Measurements from ENCODE around the gene UBAP2. TPM values are rescaled to one million over a fixed set of nuclear protein-coding genes. Genes with fewer than 3 reads are reported as not detected.

Gene UBAP2
- 10 to 100 TPM; 42.9 to 48.8 TPM for total RNA-seq

DNA sequence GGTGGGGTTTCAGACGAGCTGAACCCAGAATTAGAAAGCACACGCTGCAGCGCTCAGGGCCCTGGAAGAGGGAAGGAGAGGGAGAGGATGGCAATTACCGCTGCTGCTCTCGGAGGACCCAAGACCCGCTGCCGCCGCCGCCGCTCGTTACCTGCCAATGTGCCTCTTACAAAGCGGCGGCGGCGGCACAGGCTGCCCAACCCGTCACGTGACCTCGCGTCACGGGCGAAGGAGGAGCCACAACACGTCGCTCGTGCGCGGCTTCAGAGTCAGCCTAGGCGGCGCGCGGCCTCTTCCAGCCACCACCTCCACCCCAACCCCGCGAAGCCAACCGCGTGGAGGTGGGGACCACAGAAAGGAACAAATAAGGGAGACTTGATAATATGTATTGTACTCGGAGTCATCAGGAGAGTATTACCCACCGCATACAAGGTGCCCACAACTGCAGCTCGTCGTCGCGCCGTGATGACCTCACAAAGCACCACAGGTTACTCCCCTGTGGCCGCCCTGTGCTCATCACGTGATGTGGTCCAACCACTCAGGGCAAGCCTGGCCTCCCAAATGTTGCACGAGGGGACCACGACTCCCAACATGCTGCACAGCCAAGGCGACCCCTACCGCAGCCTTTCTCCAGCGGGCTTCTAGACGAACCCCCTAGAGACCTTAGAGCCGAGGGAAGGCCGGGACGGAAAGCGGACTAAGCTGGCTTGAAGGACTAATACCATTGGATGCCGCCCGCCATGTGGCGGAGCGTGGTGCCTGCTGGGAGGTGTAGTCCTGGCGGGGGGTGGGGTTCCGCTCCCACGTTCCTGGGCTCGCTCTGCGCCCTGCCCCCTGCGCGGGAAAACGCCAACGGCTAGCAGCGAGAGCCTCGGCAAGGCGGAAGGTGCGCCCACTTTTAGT, at the start of gene UBAP2:
Gene UBAP2 (minus strand): TSS at position 161 of the 903 bp plus-strand sequence. CDS start 31,739 bp downstream, outside the sequence.
- DNase-seq, result peak; percentile 98
- H3K27ac Mint-ChIP-seq, result peak within 1 kb of the TSS; percentile 98
- H3K27me3 Mint-ChIP-seq, result no peaks in the 10 kb centered on the region
- POLR2A ChIA-PET, result interaction anchor here (0.8 to 2.0 kb wide), 11 partner anchors 23 to 759 kb away, joined by 3 to 7 read pairs (median 3); partner anchors contain the start of genes NFX1, NOL6 and UBAP1
- H3K9me3 Mint-ChIP-seq, result no peaks in the 10 kb centered on the region
- peaks cover 36% of the 10 kb centered on the region for H3K4me1 Mint-ChIP-seq
- H3K36me3 Mint-ChIP-seq, result peaks cover 2% of the 10 kb centered on the region
- H3K4me3 Mint-ChIP-seq, result peak within 1 kb of the TSS; percentile 90
- peak; percentile 85 for ATAC-seq (ENCODE audit: low read depth)

- POLR2A ChIA-PET, result interaction anchor here (0.5 kb wide), 1 partner anchor 10 kb away, joined by 4 read pairs; no protein-coding TSS in a partner anchor
- no peak overlapping the region for H3K27ac Mint-ChIP-seq
- no peak for DNase-seq
- ATAC-seq (ENCODE audit: low read depth), result no peak
- peaks cover 2% of the 10 kb centered on the region for H3K4me1 Mint-ChIP-seq
- no peak overlapping the region for H3K4me3 Mint-ChIP-seq
- H3K36me3 Mint-ChIP-seq, result peaks cover 7% of the 10 kb centered on the region
- H3K27me3 Mint-ChIP-seq, result no peaks in the 10 kb centered on the region
- no peaks in the 10 kb centered on the region for H3K9me3 Mint-ChIP-seq
Measured at GRCh38 chr9:34098307-34098706, 49.6 kb upstream of the UBAP2 start.

GRCh38 chr9:34097865-34098264, 49.2 kb upstream of the UBAP2 start:
- Mint-ChIP-seq H3K27ac (peak overlapping the region; percentile 51), H3K27me3 (no peaks in the 10 kb centered on the region), H3K4me3 (no peak overlapping the region), H3K36me3 (peaks cover 11% of the 10 kb centered on the region), H3K9me3 (no peaks in the 10 kb centered on the region), H3K4me1 (peaks cover 6% of the 10 kb centered on the region)
- DNase-seq (no peak), ATAC-seq (ENCODE audit: low read depth) (no peak)
- POLR2A ChIA-PET, result interaction anchor here (0.6 to 0.7 kb wide), 2 partner anchors 10 to 176 kb away, joined by 4 to 5 read pairs; no protein-coding TSS in a partner anchor

- H3K36me3 Mint-ChIP-seq, result peaks cover 14% of the 10 kb centered on the region
- no peak overlapping the region for H3K27ac Mint-ChIP-seq
- peaks cover 13% of the 10 kb centered on the region for H3K4me1 Mint-ChIP-seq
- DNase-seq, result no peak
- H3K4me3 Mint-ChIP-seq, result no peak overlapping the region
- POLR2A ChIA-PET, result no interaction called here
- H3K9me3 Mint-ChIP-seq, result no peaks in the 10 kb centered on the region
- no peaks in the 10 kb centered on the region for H3K27me3 Mint-ChIP-seq
- ATAC-seq (ENCODE audit: low read depth), result no peak
Measured at GRCh38 chr9:34096751-34097150, 48.1 kb upstream of the UBAP2 start.

DNA sequence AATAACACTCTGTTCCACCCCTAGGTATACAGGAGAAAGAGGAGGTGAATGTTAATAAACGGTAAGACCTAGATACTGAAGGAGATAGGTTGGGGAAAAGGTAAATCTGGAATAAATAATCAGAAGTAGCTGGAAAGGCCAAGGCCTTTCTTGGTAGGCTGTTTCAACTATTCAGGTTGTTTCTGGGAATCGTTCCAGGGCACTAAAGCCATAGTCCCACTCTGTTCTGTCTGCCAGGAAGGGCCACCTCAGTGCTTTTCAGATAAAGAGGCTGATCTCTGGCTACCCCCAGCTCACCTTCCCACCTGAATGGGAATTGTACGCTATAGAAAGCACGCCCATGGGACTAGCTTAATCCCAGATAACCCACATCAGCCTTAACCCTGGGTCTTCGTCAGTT, 44.9 kb upstream of the UBAP2 start:
- DNase-seq, result no peak
- POLR2A ChIA-PET, result no interaction called here

DNA sequence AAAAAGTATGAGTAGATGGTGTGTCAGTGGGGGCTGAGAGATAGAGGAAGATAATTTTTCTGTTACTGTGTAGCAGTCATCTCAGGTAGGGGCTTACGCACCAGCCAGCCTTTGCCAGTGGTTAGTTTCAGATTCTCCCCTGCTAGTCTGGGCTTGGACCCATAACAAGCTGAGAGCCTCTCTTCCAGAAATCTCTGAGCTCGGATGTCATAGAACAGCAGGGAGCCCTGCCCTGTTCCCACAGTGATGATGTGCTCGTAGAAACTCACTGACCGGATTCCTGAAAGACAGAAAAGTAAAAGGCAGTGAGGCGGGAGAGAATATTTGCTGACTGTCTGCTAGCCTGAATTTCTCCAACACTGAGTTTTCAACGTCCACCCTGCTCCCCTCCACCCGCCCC, 40.6 kb upstream of the UBAP2 start:
- Mint-ChIP-seq H3K4me3 (no peak overlapping the region), H3K36me3 (peaks cover 22% of the 10 kb centered on the region), H3K27me3 (no peaks in the 10 kb centered on the region), H3K4me1 (peaks cover 15% of the 10 kb centered on the region), H3K27ac (no peak overlapping the region), H3K9me3 (no peaks in the 10 kb centered on the region)
- POLR2A ChIA-PET, result no interaction called here
- ATAC-seq (ENCODE audit: low read depth), result no peak
- no peak for DNase-seq

More for the DNA sequence above, 44.9 kb upstream of the UBAP2 start:
- H3K27ac Mint-ChIP-seq, result no peak overlapping the region
- H3K4me3 Mint-ChIP-seq, result no peak overlapping the region
- H3K36me3 Mint-ChIP-seq, result peaks cover 20% of the 10 kb centered on the region
- no peak for ATAC-seq (ENCODE audit: low read depth)
- peaks cover 13% of the 10 kb centered on the region for H3K4me1 Mint-ChIP-seq
- H3K9me3 Mint-ChIP-seq, result no peaks in the 10 kb centered on the region
- H3K27me3 Mint-ChIP-seq, result no peaks in the 10 kb centered on the region

GRCh38 chr9:34087370-34087769, 38.7 kb upstream of the UBAP2 start:
- no peak overlapping the region for H3K4me3 Mint-ChIP-seq
- no peaks in the 10 kb centered on the region for H3K27me3 Mint-ChIP-seq
- no peak for ATAC-seq (ENCODE audit: low read depth)
- POLR2A ChIA-PET, result no interaction called here
- H3K4me1 Mint-ChIP-seq, result peaks cover 8% of the 10 kb centered on the region
- peak overlapping the region; percentile 31 for H3K27ac Mint-ChIP-seq
- no peak for DNase-seq
- H3K36me3 Mint-ChIP-seq, result peaks cover 17% of the 10 kb centered on the region
- H3K9me3 Mint-ChIP-seq, result no peaks in the 10 kb centered on the region

GRCh38 chr9:34086864-34087263, 38.2 kb upstream of the UBAP2 start:
- no peaks in the 10 kb centered on the region for H3K27me3 Mint-ChIP-seq
- H3K4me3 Mint-ChIP-seq, result no peak overlapping the region
- ATAC-seq (ENCODE audit: low read depth), result no peak
- H3K9me3 Mint-ChIP-seq, result no peaks in the 10 kb centered on the region
- H3K27ac Mint-ChIP-seq, result no peak overlapping the region
- DNase-seq, result no peak
- H3K4me1 Mint-ChIP-seq, result peaks cover 3% of the 10 kb centered on the region
- POLR2A ChIA-PET, result interaction anchor here (0.5 kb wide), 1 partner anchor 32 kb away, joined by 3 read pairs; no protein-coding TSS in a partner anchor
- peaks cover 14% of the 10 kb centered on the region for H3K36me3 Mint-ChIP-seq

GRCh38 chr9:34085581-34086500, 37.2 kb upstream of the UBAP2 start:
- Mint-ChIP-seq H3K4me1 (peaks cover 2% of the 10 kb centered on the region), H3K36me3 (peaks cover 12% of the 10 kb centered on the region), H3K27me3 (no peaks in the 10 kb centered on the region), H3K9me3 (no peaks in the 10 kb centered on the region), H3K4me3 (no peak overlapping the region), H3K27ac (no peak overlapping the region)
- DNase-seq (no peak), ATAC-seq (ENCODE audit: low read depth) (peak; percentile 47)
- POLR2A ChIA-PET, result interaction anchor here (0.5 kb wide), 1 partner anchor 33 kb away, joined by 3 read pairs; no protein-coding TSS in a partner anchor

GRCh38 chr9:34084562-34084961, 35.9 kb upstream of the UBAP2 start:
- peaks cover 7% of the 10 kb centered on the region for H3K36me3 Mint-ChIP-seq
- ATAC-seq (ENCODE audit: low read depth), result no peak
- POLR2A ChIA-PET, result interaction anchor here (0.7 kb wide), 1 partner anchor 32 kb away, joined by 3 read pairs; no protein-coding TSS in a partner anchor
- no peak overlapping the region for H3K27ac Mint-ChIP-seq
- peaks cover 2% of the 10 kb centered on the region for H3K4me1 Mint-ChIP-seq
- H3K27me3 Mint-ChIP-seq, result no peaks in the 10 kb centered on the region
- DNase-seq, result no peak
- no peak overlapping the region for H3K4me3 Mint-ChIP-seq
- H3K9me3 Mint-ChIP-seq, result no peaks in the 10 kb centered on the region

- ATAC-seq (ENCODE audit: low read depth), result no peak
Measured at GRCh38 chr9:34079181-34079580, 30.5 kb upstream of the UBAP2 start.

GRCh38 chr9:34072868-34073590, 24.3 kb upstream of the UBAP2 start:
- H3K9me3 Mint-ChIP-seq, result no peaks in the 10 kb centered on the region
- H3K36me3 Mint-ChIP-seq, result no peaks in the 10 kb centered on the region
- POLR2A ChIA-PET, result no interaction called here
- no peak overlapping the region for H3K4me3 Mint-ChIP-seq
- no peaks in the 10 kb centered on the region for H3K27me3 Mint-ChIP-seq
- H3K27ac Mint-ChIP-seq, result no peak overlapping the region
- peaks cover 1% of the 10 kb centered on the region for H3K4me1 Mint-ChIP-seq
- ATAC-seq (ENCODE audit: low read depth) (no peak), DNase-seq (no peak)

More at GRCh38 chr9:34079181-34079580, 30.5 kb upstream of the UBAP2 start:
- Mint-ChIP-seq H3K27me3 (no peaks in the 10 kb centered on the region), H3K27ac (no peak overlapping the region), H3K9me3 (no peaks in the 10 kb centered on the region), H3K36me3 (no peaks in the 10 kb centered on the region), H3K4me1 (peaks cover 1% of the 10 kb centered on the region), H3K4me3 (no peak overlapping the region)
- POLR2A ChIA-PET, result no interaction called here
- no peak for DNase-seq

Measured in activated naive CD8-positive, alpha-beta T cell treated with anti-CD3 and anti-CD28 coated beads, Interleukin-2, amount 10 ng/mL, durations not matched to agents 7 days and 5 days (primary cell).